H9 (cell line): ENCODE measurements around the gene BACH2. TPM values are rescaled to one million over a fixed set of nuclear protein-coding genes. Genes with fewer than 3 reads are reported as not detected.

Source experiments
- DNase-seq: peaks from one replicate; pipeline ENCODE4 v3.0.0-alpha.2; 2017
- H2AFZ ChIP-seq: one replicate; pipeline ENCODE4 v1.6.1; 2013; ENCODE audit warnings: mild to moderate bottlenecking, low read length, control low read depth, moderate library complexity
- H2AK5ac ChIP-seq: 2 replicates; pipeline ENCODE4 v1.6.1; 2013; ENCODE audit warnings: low read length, control low read depth, mixed read lengths; ENCODE audit not compliant: insufficient read length
- H2BK120ac ChIP-seq: one replicate; pipeline ENCODE4 v1.6.1; 2013; ENCODE audit warnings: low read depth, mild to moderate bottlenecking, low read length, control low read depth, inconsistent platforms; ENCODE audit not compliant: poor library complexity, severe bottlenecking
- H2BK12ac ChIP-seq: 2 replicates; pipeline ENCODE4 v1.6.1; 2013; ENCODE audit warnings: low read length, control low read depth, mixed read lengths, low read depth; ENCODE audit not compliant: insufficient read length
- H2BK15ac ChIP-seq: 2 replicates; pipeline ENCODE4 v1.6.1; 2013; ENCODE audit warnings: low read depth, low read length, control low read depth
- H2BK20ac ChIP-seq: one replicate; pipeline ENCODE4 v1.6.1; 2013; ENCODE audit warnings: low read depth, mild to moderate bottlenecking, low read length, control low read depth, inconsistent platforms; ENCODE audit not compliant: poor library complexity, severe bottlenecking
- H2BK5ac ChIP-seq: 2 replicates; pipeline ENCODE4 v1.6.1; 2013; ENCODE audit warnings: low read length, control low read depth, mixed read lengths; ENCODE audit not compliant: insufficient read length
- H3K14ac ChIP-seq: 2 replicates; pipeline ENCODE4 v1.6.1; 2013; ENCODE audit warnings: low read length, control low read depth; ENCODE audit not compliant: insufficient read depth
- H3K18ac ChIP-seq: 2 replicates; pipeline ENCODE4 v1.6.1; 2013; ENCODE audit warnings: low read depth, mild to moderate bottlenecking, mixed read lengths, low read length, control low read depth; ENCODE audit not compliant: insufficient read length
- H3K23ac ChIP-seq: 2 replicates; pipeline ENCODE4 v1.6.1; 2013; ENCODE audit warnings: low read length, control low read depth, mixed read lengths, low read depth; ENCODE audit not compliant: insufficient read length
- H3K23me2 ChIP-seq: 2 replicates; pipeline ENCODE4 v1.6.1; 2013; ENCODE audit warnings: low read depth, mild to moderate bottlenecking, mixed read lengths, low read length, control low read depth; ENCODE audit not compliant: insufficient read length, poor library complexity, severe bottlenecking
- H3K27ac ChIP-seq: 2 replicates; pipeline ENCODE4 v1.5.1; 2013; ENCODE audit warnings: low read length, control low read depth, mixed read lengths, low read depth; ENCODE audit not compliant: insufficient read length
- H3K27me3 ChIP-seq: 2 replicates; pipeline ENCODE4 v1.6.1; 2013; ENCODE audit warnings: low read length, control low read depth, inconsistent platforms; ENCODE audit not compliant: insufficient read depth
- H3K4ac ChIP-seq: 2 replicates; pipeline ENCODE4 v1.6.1; 2013; ENCODE audit warnings: low read depth, mild to moderate bottlenecking, control low read depth, inconsistent platforms, low read length, moderate library complexity
- H3K4me1 ChIP-seq: 2 replicates; pipeline ENCODE4 v1.6.1; 2013; ENCODE audit warnings: low read length, control low read depth, inconsistent platforms; ENCODE audit not compliant: insufficient read depth
- H3K4me2 ChIP-seq: 2 replicates; pipeline ENCODE4 v1.6.1; 2013; ENCODE audit warnings: low read length, control low read depth, mixed read lengths; ENCODE audit not compliant: insufficient read length, insufficient read depth
- H3K56ac ChIP-seq: 2 replicates; pipeline ENCODE4 v1.6.1; 2013; ENCODE audit warnings: low read depth, mild to moderate bottlenecking, mixed read lengths, low read length, control low read depth; ENCODE audit not compliant: insufficient read length
- H3K79me1 ChIP-seq: 2 replicates; pipeline ENCODE4 v1.6.1; 2013; ENCODE audit warnings: low read depth, mild to moderate bottlenecking, moderate library complexity, low read length, control low read depth, inconsistent platforms; ENCODE audit not compliant: insufficient read depth, poor library complexity, severe bottlenecking
- H3K79me2 ChIP-seq: 2 replicates; pipeline ENCODE4 v1.6.1; 2013; ENCODE audit warnings: low read length, control low read depth, inconsistent platforms; ENCODE audit not compliant: insufficient read depth
- H3K9ac ChIP-seq: 2 replicates; pipeline ENCODE4 v1.6.1; 2013; ENCODE audit warnings: low read length, control low read depth, mixed read lengths; ENCODE audit not compliant: insufficient read length; ENCODE audit errors: extremely low read depth
- H3K9me3 ChIP-seq: one replicate; pipeline ENCODE4 v1.6.1; 2013; ENCODE audit warnings: low read depth, low read length, inconsistent platforms; ENCODE audit not compliant: control insufficient read depth
- H3T11ph ChIP-seq: one replicate; pipeline ENCODE4 v1.6.1; 2013; ENCODE audit warnings: mild to moderate bottlenecking, low read length, control low read depth, inconsistent platforms
- H4K20me1 ChIP-seq: one replicate; pipeline ENCODE4 v1.6.1; 2013; ENCODE audit not compliant: control insufficient read depth, insufficient read length, insufficient read depth
- H4K5ac ChIP-seq: 2 replicates; pipeline ENCODE4 v1.6.1; 2013; ENCODE audit warnings: low read depth, mild to moderate bottlenecking, mixed read lengths, low read length, control low read depth; ENCODE audit not compliant: insufficient read length
- H4K8ac ChIP-seq: replicated peaks from 2 replicates; pipeline ENCODE4 v1.6.1; 2013; ENCODE audit warnings: low read length, control low read depth, mixed read lengths, low read depth; ENCODE audit not compliant: insufficient read length
- H4K91ac ChIP-seq: 2 replicates; pipeline ENCODE4 v1.6.1; 2013; ENCODE audit warnings: low read depth, mild to moderate bottlenecking, moderate library complexity, mixed read lengths, low read length, control low read depth; ENCODE audit not compliant: insufficient read length
- H3K27ac Mint-ChIP-seq, 3 experiments: 2 replicates in 2 of 3; 3 replicates in 1 of 3; pipeline ENCODE4 v1.8.0; 2020 to 2021; ENCODE audit warnings: mixed read lengths in 3 of 3, mild to moderate bottlenecking in 1 of 3, moderate library complexity in 1 of 3
- H3K27me3 Mint-ChIP-seq: 2 replicates; pipeline ENCODE4 v1.8.0; 2021; ENCODE audit warnings: low read depth, mild to moderate bottlenecking, moderate library complexity, mixed read lengths
- H3K36me3 Mint-ChIP-seq, 3 experiments: 2 replicates in 2 of 3; 3 replicates in 1 of 3; pipeline ENCODE4 v1.8.0; 2020 to 2021; ENCODE audit warnings: low read depth in 3 of 3, mixed read lengths in 3 of 3; ENCODE audit not compliant: insufficient read depth in 1 of 3
- H3K4me1 Mint-ChIP-seq, 2 experiments: 2 replicates each; pipeline ENCODE4 v1.8.0; 2020; ENCODE audit warnings: mixed read lengths in 2 of 2
- H3K4me3 Mint-ChIP-seq, 2 experiments: 2 replicates in 1 of 2; 3 replicates in 1 of 2; pipeline ENCODE4 v1.8.0; 2020 to 2021; ENCODE audit warnings: mild to moderate bottlenecking in 2 of 2, mixed read lengths in 2 of 2, moderate library complexity in 1 of 2
- H3K9me3 Mint-ChIP-seq, 2 experiments: 2 replicates in 1 of 2; 3 replicates in 1 of 2; pipeline ENCODE4 v1.8.0; 2020; ENCODE audit warnings: mild to moderate bottlenecking in 2 of 2, mixed read lengths in 2 of 2, moderate library complexity in 1 of 2
- CTCF ChIP-seq: fragments of 200-600 bp; sonication (generic); conservative IDR thresholded peaks from 3 replicates; pipeline ENCODE4 v1.8.0; 2021; ENCODE audit warnings: antibody characterized with exemption, mild to moderate bottlenecking
- WGBS: extraction: QIAGEN DNeasy Blood & Tissue Kit; methylation state at CpG from one replicate; pipeline ENCODE4 v1.1.7; 2013; ENCODE audit warnings: missing lambda C conversion rate, low lambda C conversion rate, mixed read lengths; ENCODE audit not compliant: insufficient read length; ENCODE audit errors: extremely low coverage; 5-methylcytosine and 5-hydroxymethylcytosine counted together
- total RNA-seq: library from RNA; stranded (reverse); gene quantifications from 2 replicates; pipeline ENCODE4 v1.2.1, GENCODE V29; 2021

The BACH2 gene
- total RNA-seq, 1 experiment from 2014 or later = 2.0 TPM

GRCh38 chr6:90202156-90202555 lies 94.5 kb downstream of the BACH2 start:
- Histone ChIP-seq H3K27me3 (no peaks in the 10 kb centered on the region), H3K23me2 (no peaks in the 10 kb centered on the region), H2BK120ac (no peak overlapping the region), H3K14ac (no peak overlapping the region), H3K4me2 (no peak overlapping the region), H3K4ac (no peak overlapping the region), H3K79me1 (no peaks in the 10 kb centered on the region), H2BK15ac (no peak overlapping the region), H3K9ac (no peak overlapping the region), H4K91ac (no peak overlapping the region), H2BK12ac (no peak overlapping the region), H4K5ac (no peak overlapping the region), H3K18ac (no peak overlapping the region), H3K23ac (no peak overlapping the region), H2BK20ac (no peak overlapping the region), H2BK5ac (no peak overlapping the region), H3T11ph (no peak overlapping the region), H4K20me1 (no peaks in the 10 kb centered on the region), H3K56ac (no peak overlapping the region), H3K4me1 (no peaks in the 10 kb centered on the region), H2AFZ (no peak overlapping the region), H3K79me2 (no peaks in the 10 kb centered on the region), H3K27ac (no peak overlapping the region), H3K9me3 (peaks cover 15% of the 10 kb centered on the region), H2AK5ac (no peak overlapping the region), H4K8ac (no peak overlapping the region)
- peaks cover 16 to 18% of the 10 kb centered on the region in 2 experiments for H3K9me3 Mint-ChIP-seq
- peaks cover 14 to 24% (median 15%) of the 10 kb centered on the region in 3 experiments for H3K36me3 Mint-ChIP-seq
- H3K4me1 Mint-ChIP-seq = 0 out of 4 replicates have a peak, but pooled peaks cover 0 to 2% of the 10 kb centered on the region in 2 experiments
- no CpG with 5 or more reads among the region's 2 CpGs for WGBS
- H3K4me3 Mint-ChIP-seq = no peak overlapping the region
- H3K27me3 Mint-ChIP-seq = no peaks in the 10 kb centered on the region
- H3K27ac Mint-ChIP-seq = no peak overlapping the region
- no peak for TF ChIP-seq CTCF
- DNase-seq = no peak
